Forelimb muscle (tissue), 1 donor: ENCODE measurements around the gene SPSB4. TPM values are rescaled to one million over a fixed set of nuclear protein-coding genes. Genes with fewer than 3 reads are reported as not detected.
"Not testable (repeated sequence)": the region's sequence is repeated elsewhere in the genome, so short reads cannot be mapped to it uniquely, and the experiment has no call there.

Source experiments
- DNase-seq: peaks from one replicate; pipeline ENCODE4 v3.0.0-alpha.2; 2013; ENCODE audit warnings: low read depth
- polyA plus RNA-seq: library from polyadenylated mRNA; unstranded; fragments of 120-200 nt; gene quantifications from one replicate; pipeline ENCODE4 v1.2.1, GENCODE V29; 2013; ENCODE audit not compliant: insufficient read length

The SPSB4 gene
- polyA plus RNA-seq, 1 donor = 18.7 TPM

GRCh38 chr3:141115789-141116541 is 64.8 kb downstream of the SPSB4 start:
- DNase-seq = peak; percentile 95

DNA sequence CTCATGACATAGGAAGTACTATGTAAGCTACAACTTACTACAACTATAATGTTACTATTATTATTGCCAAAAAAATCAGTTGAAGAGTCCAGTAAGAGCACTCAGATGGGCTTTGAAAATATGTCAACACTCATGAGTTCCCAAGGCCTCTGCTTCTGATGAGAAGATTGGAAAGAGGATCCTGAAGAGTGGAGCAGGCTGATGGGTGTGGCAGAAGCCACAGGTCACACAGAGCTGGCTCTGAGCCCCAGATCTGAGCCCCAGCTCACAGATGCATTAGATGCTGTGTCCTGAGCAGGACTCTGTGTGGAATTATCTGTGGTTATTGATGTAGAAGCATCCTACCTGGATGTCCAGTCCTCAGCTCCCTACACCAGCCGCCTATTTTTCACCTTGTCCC is 65.6 kb downstream of the SPSB4 start:
- DNase-seq = peak; percentile 66

DNA sequence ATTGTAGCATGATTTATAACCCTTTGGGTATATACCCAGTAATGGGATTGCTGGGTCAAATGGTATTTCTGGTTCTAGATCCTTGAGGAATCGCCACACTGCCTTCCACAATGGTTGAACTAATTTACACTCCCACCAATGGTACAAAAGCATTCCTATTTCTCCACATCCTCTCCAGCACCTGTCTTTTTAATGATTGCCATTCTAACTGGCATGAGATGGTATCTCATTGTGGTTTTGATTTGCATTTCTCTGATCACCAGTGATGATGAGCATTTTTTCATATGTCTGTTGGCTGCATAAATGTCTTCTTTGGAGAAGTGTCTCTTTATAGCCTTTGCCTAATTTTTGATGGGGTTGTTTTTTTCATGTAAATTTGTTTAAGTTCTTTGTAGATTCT is 66.8 kb downstream of the SPSB4 start:
- not testable (repeated sequence) for DNase-seq

DNA sequence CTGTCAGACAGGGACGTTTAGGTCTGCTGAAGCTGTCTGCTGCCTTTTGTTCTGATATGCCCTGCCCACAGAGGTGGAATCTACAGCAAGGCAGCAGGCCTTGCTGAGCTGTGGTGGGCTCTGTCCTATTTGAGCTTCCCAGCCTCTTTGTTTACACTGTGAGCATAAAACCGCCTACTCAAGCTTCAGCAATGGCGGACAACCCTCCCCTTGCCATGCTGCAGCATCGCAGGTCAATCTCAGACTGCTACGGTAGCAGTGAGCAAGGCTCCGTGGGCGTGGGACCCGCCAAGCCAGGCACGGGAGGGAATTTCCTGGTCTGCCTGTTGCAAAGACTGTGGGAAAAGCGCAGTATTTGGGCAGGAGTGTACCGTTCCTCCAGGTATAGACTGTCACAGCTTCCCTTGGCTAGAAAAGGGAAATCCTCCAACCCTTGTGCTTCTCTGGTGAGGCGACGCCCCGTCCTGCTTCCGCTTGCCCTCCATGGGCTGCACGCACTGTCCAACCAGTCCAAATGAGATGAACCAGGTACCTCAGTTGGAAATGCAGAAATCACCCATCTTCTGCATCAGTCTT is 71.4 kb downstream of the SPSB4 start:
- no peak for DNase-seq

DNA sequence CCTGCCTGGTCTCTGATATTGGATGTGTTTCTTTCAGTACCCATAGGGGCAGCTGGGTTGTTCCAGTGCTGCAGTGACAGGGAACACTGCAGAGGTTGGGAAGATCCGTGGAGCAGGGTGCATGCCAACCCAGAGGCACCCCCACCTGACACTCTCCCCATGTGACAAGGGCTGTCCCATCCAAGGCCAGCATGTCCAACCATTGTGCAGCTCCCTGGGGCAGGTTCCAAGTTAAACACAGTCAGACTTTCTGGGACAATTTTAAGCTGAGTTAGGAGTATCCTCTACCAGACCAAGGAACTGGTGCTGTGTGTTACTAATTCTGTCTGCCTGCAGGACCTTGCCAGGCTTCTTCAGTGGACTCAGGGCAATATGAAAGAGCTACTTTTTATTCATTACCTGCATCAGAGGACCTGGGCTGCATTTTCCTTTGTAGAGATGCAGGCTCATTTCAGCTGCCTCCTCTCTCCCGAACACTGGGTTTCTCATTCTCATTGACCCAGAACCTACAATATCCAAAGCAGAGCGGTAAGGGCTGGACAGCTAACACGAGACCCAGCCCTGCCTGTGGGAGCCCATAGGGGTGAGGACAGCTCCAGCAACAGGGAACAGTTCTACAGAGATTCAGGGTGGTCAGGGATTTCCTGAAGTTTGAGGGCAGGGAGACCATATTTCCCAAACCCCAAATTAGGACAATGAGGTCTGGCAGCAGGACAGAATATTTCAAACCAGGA is 72.7 kb downstream of the SPSB4 start:
- no peak for DNase-seq

GRCh38 chr3:141124715-141125114 is 73.6 kb downstream of the SPSB4 start:
- DNase-seq = no peak

- DNase-seq = no peak
Observed at GRCh38 chr3:141125351-141125750, 74.2 kb downstream of the SPSB4 start.

DNA sequence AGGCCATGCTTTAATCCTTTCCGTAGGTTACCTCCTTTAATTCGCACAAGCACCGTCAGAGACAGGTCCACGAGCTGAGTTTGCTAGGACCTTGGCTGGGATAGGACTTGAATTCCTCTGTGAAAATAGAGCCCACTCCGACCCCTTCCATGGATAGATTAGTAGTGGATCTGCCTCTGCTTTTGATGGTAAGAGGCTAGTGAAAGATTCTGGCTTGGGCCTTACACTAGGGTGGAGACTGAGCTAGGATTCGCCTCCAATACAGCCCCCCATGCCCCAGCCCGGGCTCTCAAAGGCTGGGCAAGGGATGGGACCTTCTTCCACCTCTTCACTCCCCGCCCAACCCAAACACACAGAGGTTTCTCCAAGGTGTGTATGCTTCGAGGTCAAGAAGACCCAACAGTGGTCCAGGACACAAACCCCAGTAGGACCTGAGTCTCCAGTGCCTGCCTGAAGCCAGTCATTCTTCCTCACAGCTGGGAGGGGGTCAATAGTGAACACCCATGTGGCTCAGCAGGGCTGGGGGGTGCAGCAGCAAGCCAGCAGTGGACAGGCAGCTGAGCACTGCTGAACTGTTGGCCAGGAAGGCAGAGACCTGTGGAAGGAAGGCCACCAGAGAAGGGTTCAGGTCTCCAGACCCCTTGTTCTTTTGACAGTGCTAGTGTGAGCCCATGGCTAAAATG is 75.7 kb downstream of the SPSB4 start:
- no peak for DNase-seq

DNA sequence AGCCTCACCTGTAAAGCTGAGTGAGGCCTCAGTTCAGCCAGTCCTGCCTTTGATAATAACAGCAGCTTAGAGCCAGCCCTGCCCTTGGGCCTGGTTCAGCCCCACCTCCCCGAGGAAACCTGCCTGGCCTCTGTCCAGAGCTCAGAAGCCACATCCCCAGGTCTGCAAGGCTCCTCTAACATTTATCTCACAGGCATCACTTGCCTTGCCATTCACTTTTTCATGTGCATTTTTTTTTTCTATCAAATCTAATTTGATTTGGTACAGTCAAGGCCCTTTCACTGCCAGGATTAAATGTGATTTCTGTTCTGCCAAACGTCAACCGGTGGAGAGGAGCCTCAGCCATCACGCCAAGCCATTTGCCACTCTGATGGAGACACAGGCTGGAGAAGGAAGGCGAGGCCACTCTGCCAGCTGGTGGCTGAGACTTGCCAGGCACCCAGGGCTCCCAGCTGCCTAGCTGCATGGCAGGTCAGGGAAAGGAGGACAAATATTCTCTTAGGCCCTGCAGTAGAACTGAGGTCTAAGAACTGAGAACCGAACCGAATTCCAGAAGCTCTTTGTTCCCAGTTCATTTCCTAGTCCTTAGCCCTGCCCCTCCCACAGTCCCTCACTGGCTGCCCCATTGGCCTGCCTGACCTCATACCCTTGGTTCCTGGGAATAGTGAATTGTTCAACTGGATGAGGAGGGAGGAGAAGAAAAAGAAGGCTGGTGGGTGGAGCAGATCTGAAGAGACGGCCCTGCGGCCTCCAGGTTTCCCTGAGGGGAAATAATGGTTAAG is 76.4 kb downstream of the SPSB4 start:
- DNase-seq = no peak

DNA sequence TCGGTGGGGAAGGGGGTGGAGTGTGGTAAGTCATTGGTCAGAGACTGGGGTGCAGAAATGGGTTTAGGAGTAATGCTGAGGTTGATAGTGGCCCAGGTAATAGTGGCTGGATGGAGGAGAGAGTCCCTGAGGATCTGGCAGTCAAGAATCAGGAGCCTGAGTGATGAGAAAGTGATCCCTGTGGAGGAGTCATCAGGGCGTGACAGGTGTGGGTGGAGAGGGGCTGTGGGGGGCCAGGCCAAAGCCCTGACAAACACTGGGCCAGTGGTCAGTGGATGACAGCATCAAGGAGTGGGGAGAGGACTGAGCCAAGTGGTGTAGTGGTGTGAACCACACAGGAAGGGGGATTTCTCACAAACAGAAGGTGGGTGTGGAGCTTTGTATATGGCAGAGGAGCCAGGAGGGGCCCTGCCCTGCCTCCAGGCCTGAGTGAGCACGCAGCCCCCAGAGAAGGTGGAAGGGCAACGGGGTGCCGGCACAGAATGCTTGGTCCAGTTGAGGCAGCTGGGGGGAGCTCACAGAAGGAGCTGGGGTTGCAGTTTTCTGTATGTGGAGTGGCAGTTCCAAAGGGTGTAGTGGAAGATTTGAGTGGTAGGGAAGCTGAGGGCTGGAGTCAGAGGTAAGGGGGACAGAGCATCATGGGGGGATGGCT is 77.1 kb downstream of the SPSB4 start:
- DNase-seq = no peak

DNA sequence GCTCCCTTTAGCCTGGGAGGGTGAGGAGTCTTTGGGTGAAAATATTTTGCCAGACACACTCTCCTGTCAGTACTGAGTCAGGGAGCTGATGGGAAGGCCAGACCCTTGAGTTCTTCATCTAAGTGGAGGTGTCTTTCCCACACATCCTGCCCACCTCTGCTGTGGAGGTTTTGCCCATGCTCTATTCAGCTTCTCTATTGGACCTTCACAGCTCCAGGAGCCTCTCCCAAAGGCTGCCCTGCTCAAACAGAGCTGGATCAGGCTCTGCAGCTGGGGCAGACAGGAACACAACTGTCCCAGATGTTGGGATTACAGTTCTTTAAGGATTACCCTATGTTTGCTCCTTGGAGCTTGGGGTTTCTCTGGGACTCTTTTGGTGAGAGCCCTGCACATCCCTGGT is 77.9 kb downstream of the SPSB4 start:
- no peak for DNase-seq

DNA sequence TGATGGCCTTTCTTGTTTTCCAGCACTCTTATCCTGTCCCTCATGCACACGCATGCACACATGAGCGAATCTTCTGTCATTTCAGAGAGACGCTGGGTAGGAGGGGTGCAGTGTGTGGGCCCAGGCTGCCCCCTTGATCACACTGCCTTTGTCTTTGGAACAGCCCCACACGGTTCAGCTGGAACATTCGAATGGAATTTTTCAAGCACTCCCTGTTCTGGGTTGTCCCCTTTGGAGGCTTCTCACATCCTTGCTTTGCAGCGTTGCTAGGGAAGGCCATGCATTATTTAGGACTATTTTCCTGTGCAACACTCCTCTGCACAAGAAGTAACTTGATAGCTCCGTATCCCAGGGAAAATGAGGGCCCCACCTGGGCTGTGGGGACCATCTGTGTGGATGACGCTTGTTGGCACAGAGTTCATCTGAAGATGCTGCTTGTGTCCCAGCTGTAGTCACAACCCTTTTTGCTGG is 78.4 kb downstream of the SPSB4 start:
- DNase-seq = peak; percentile 94

DNA sequence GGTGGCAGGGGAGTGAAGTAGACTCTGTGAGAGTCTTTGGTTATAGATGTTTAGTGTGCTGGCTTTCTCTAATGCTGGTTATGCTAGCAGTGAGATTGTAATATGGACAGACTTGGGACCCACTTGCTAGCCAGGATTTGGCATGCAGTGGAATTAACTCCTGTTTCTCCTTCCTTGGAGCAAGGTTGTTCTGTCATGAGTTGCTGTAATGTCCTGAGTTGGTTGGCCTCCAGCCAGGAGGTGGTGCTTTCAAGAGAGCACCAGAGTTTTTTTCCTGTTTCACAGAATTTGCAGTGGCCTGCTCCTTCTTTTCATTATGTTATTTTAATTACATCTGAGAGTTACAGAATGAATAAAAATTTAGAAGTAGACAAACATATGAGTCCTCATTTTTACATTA is 92.4 kb downstream of the SPSB4 start:
- no peak for DNase-seq

DNA sequence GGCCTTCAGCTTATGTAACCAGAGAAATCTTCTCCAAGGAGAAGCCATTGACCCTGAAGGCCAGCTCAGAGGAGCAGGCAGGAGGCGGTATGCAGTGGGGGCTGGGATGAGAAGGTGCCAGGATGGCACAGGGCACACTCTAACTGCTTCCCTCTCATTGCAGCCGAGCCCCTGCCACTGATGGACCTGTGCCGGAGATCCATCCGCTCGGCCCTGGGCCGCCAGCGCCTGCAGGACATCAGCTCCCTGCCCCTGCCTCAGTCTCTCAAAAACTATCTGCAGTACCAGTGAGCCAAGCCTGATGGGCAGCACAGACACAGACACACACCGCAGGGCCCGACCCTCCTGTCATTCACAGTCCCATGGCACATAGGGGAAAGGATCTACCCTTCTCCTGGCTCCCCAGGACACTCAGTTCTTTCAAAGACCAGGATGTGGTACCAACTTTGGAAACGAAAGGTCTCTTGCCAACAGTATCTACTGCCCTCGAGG is 95.9 kb downstream of the SPSB4 start:
- no peak for DNase-seq

DNA sequence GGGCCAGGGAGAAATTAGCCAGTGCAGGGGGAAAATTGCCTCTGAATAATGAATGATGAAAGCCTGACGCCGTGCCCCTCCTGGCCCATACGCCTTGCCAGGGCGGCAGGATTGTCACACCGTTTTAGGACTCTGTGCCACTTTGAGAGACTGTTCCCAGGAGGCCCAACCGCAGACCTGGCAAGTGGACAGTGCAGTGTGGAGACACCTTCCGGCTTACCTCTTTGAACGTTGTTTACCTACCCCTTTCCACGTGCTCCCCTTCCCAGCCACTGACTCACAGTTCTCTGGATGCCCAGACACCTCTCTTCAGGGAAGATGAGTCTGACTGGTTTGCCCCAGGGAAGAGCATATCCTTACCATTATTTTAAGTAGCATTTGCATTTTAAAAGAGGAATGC is 96.5 kb downstream of the SPSB4 start:
- no peak for DNase-seq

DNA sequence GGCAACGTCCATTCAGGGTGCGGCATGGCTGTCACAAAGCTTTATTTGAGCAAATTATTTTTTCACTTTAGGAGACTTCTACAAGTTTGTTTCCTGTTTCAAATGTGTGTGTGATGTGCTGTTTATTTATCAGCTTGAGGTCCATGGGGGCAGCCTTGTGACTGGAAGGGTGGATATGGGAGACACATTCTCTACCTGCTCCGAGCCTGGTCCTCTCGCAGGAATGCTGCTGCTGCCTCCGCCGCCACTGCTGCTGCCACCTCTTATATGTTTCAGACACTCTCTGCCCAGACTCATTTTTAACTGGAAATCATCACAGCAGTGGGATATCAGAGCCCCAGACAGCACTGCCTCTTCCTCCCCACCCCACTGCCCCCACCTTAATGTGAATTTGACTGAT is 97.0 kb downstream of the SPSB4 start:
- DNase-seq = no peak

GRCh38 chr3:141148770-141149169 is 97.6 kb downstream of the SPSB4 start:
- no peak for DNase-seq

- DNase-seq = no peak
Observed at GRCh38 chr3:141150081-141150830, 99.1 kb downstream of the SPSB4 start.

- DNase-seq = no peak
Observed at GRCh38 chr3:141150931-141151330, 99.8 kb downstream of the SPSB4 start.

- no peak for DNase-seq
Observed at GRCh38 chr3:141151439-141151838, 100.3 kb downstream of the SPSB4 start.
